GM18499 (cell line): ENCODE measurements around the gene HGFAC.
"Not testable (repeated sequence)": the region's sequence is repeated elsewhere in the genome, so short reads cannot be mapped to it uniquely, and the experiment has no call there.

Experiments
- ATAC-seq: cut with Tn5 transposase; IDR thresholded peaks from one replicate; pipeline ENCODE4 v1.9.1; 2021; ENCODE audit warnings: moderate number of reproducible peaks; ENCODE audit not compliant: insufficient read depth, unreplicated experiment

HGFAC gene

GRCh38 chr4:3458371-3458770 lies 16.6 kb downstream of the HGFAC start:
- ATAC-seq = no peak

DNA sequence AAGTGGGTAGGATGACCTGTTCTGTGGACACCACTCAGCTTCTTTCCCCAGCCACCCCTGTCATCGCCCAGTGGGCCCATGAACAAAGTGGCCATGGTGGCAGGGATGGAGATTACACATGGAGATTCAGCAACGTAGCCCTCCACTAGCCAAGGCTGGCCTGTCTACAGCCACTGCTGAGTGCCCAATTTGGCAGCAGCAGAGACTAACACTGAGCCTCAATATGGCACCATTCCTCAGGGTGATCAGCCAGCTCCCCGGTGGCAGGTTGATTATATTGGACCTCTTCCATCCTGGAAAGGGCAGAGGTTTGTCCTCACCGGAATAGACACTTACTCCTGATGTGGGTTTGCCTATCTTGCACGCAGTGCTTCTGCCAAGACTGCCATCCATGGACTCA lies 17.4 kb downstream of the HGFAC start:
- not testable (repeated sequence) for ATAC-seq

DNA sequence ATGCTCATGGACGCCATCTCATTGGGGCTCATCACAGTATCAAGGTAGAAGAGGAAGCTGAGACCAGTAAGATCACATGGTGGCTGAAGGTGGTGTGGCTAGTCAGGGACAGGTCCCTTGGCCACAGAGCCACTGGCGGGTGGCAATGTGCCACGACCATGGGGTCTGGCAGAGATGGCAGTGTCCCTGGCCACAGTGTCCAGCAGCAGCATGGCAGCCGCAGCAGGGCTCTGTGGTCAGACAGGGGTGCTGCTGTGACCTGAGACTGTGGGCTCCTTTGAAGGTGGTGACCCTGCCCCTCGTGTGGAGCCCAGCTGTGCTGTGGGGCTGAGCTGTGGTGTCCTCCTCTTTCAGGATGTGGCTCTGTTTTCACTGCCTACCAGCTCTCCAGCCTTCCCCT lies 19.2 kb downstream of the HGFAC start:
- ATAC-seq = no peak

- ATAC-seq = no peak
Measured at GRCh38 chr4:3461515-3462291, 19.9 kb downstream of the HGFAC start.

GRCh38 chr4:3462321-3462789 lies 20.6 kb downstream of the HGFAC start:
- no peak for ATAC-seq

DNA sequence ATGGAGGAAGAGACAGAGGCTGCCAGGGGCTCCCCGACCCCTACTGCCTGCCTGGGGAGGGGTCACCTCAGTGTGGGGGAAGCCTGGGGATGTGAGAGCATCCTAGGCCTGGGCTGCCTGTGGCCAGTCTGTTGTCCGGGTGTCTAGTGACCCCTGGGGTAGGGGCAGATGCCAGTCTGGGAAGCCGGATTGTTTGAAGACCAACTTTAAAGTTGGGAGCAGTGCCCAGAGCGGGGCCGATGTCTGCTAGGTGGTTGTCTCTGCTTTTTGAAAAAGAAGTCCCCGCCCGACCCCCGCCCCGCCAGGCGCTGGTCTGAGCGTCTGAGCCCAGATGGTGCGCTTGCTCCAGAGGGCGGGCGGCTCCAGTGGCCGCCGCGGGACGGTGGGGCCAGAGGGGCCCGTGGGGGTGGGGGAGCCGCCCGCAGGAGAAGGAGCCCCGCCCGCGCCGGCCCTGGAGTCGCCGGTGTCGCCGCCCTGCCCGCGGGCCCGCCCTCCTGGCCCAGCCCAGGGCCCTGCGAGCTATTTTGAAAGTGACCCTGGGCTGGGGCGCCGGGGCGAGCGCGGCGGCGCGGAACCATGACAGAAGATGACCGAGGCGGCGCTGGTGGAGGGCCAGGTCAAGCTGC lies 21.1 kb downstream of the HGFAC start, which contains the start of gene DOK7:
TSS of gene DOK7 (plus strand) at position 517 of the 626 bp plus-strand sequence. CDS start at position 587, 70 bp downstream.
- no peak for ATAC-seq

- no peak for ATAC-seq
Measured at GRCh38 chr4:3463556-3464348, 22.0 kb downstream of the HGFAC start.

DNA sequence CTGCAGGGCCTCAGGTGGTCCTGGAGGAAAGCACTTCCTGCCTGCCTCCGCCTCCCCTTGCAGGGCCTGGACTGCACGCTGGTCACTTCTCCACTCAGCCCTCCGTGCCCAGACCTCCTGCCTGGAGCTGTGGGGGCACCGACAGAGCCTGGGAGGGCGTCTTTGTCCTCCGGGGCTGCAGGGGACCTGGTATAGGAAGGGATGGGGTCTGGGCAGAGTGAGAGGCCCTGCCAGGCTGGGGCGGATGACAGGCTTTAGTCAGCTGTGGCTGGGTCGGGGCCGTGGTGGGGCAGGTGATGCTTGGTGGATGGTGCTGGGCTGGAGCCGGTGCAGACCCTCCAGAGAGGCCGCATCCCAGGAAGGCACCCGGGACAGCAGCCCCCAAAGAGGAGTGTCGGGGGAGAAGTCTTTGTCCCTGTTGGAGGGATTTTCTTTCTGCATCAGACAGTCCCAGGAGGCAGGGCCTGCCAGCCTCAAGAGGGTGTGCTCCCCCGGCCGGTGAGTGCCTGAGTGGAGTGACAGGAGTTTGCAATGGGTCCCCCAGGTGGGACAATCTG lies 22.7 kb downstream of the HGFAC start:
- no peak for ATAC-seq

- ATAC-seq = no peak
Measured at GRCh38 chr4:3464911-3465697, 23.3 kb downstream of the HGFAC start.

DNA sequence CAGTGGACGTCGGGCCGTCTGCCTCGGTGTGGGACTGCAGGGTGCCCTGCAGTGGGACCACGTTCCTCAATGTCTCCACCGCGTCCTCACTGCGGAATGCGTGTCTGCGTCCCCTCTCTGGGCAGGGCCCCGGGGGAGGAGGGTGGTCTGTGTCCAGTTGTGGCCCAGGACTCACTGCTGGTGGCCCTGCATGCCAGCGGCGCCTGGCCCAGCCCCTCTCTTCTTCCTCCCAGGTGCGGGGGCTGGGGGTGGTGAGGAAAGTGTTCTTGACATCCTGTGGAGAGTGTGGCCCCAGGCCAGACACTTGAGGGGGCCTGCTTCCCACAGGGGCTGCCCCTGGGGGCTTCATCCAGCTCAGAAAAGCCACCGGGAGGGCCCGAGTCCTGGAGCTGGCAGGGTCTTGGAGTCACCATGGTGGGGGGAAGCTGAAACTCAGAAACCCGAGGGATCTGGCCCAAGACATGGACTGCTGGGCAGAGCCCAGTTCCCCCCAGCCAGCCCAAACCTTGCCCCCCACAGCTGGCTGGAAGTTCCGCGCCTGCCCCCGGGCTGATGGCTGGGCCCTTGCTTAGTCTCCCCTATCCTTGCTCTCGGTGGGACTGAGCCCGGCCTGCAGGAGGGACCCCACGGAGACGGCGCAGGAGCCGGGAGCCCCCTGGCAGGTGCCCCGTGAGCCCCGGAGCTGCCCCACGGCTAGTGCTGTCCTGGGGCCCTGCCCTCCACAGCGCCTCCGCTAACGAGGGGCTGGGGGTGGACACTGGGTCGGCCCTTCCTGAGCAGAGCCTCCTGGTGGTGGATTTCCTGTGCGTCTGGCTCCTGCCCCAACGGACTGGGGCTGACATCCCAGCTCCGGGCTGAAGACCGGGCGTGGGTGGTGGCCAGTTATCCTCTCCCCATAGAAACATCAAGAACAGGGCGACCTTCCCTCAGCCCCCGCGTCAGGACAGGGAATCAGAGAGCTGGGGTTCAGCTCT lies 24.2 kb downstream of the HGFAC start:
- no peak for ATAC-seq

GRCh38 chr4:3466691-3467600 lies 25.2 kb downstream of the HGFAC start:
- no peak for ATAC-seq

DNA sequence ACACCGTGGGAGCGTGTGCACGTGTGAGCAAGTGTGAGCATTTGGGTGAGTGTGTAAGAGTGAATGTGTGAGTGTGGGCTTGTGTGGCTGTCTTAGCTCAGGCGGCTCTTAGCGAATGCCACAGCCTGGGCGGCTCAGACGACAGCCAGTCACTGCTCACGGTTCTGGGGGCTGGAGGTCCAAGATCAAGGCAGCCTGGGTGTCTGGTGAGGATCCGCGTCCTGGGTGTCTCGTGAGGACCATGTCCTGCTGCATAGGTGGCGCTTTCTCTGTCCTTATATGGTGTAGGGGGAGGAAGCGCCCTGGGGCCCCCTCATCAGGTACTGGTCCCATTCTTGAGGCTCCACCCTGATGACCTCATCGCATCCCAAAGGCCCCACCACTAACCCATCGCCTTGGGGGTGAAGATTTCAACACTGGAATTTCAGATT lies 25.8 kb downstream of the HGFAC start:
- no peak for ATAC-seq

GRCh38 chr4:3468154-3468553 lies 26.4 kb downstream of the HGFAC start:
- no peak for ATAC-seq

DNA sequence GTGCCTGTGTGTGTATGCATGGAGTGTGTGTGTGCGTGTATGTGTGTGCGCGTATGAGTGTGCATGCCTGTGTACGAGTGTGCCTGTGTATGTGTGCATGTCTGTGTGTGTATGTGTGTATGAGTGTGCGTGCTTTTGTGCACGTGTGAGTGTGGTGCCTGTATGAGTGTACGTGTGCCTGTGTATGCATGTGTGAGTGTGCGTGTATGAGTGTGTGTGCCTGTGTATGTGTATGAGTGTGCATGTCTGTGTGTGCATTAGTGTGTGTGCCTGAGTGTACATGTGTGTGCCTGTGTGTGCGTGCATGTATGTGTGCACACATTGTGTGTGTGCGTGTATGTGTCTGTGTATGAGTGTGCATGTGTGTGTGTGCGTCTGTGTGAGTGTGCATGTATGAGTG lies 27.0 kb downstream of the HGFAC start:
- no peak for ATAC-seq

DNA sequence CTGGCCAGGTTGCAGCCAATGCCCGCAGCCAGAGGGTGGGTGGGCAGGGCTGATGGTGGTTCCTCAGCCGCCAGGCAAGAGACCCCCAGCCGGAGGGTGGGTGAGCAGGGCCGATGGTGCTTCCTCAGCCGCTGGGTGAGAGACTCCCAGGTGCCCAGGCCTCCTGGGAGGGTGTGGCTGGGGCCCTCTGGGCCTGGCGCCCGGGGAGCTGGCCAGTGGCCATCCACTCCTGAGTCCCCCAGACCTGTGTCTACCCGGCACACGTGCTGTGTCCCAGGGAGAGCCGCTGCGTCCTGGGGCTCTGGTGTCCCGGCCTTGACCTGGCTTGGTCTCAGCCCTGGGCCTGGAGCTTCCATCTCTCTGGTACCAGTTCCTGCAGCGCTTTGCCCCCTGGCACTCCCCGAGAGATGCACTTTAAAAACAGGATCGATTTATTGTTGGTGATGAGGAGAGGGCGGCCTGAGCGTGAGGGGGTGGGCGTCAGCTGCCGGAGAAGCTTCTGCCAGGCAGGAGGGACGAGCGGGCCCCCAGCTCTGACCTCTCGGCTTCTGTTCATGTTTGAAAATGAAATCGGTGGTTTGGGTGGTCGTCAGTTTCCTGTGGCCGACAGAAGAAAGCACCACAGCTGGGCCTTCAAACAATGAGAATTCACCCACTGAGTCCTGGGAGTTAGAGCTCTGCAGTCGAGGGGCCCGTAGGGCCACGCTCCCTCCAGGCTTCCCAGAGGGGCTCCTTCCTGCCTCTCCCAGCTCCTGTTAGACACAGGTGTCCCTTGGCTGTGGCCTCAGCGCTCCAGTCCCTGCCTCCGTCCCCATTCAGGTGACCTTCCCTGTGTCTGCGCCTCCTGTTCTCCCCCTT lies 27.8 kb downstream of the HGFAC start:
- ATAC-seq = no peak

DNA sequence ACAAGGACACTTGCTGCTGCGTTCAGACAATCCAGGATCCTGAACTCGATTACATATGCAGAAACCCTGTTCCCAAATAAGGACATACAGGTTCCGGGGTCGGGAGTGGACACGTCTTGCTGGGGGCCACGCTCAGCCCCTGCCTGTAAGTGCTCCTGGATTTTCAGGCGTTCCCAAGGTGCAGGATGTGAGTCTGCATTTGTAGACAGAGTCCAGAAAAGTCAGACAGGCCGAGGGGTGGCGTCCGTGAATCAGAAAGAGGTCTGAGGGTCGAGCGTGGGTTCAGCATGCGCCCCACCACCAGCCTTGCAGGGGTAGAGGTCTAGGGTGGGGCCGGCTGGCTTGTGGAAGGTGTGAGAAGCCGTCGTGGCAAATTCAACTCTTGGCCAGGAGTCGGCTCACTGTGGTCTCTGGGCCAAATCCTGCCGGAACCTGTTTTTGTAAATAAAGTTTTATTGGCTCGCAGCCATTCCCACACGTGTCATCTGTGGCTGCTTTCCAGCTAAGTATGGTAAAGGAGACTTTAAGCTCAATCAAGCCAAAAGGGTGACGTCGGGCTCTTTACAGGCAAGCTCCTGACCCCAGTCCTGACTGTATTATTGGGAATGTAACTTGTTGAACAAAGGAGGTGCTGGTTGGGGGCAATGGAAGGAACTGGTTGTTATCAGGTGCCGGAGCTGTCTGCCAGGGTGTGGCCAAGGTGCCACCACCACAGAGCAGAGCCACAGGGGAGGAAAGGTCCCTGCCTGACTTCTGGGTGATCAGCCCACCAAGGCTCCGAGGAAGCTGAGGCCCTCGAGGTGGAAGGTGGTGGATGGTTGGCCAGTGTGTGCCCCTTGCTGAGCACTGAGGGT lies 28.7 kb downstream of the HGFAC start:
- ATAC-seq = no peak
